Measurements from ENCODE around the gene TMBIM4. TPM values are rescaled to one million over a fixed set of nuclear protein-coding genes. Genes with fewer than 3 reads are reported as not detected.

Gene TMBIM4
- polyA plus RNA-seq, 1 of the 3 experiments (the other 2 are of a cell fraction): 68.5 TPM

GRCh38 chr12:66187821-66188220, 18.0 kb upstream of the TMBIM4 start:
- no peak overlapping the region for H3K9ac ChIP-seq
- H3K4me3 ChIP-seq (ENCODE audit: low read depth in 2 of 2, low read length in 1 of 2): no peak overlapping the region
- H3K79me2 ChIP-seq (ENCODE audit: insufficient read depth): no peaks in the 10 kb centered on the region
- no peaks in the 10 kb centered on the region for H3K9me2 ChIP-seq
- H4K20me1 ChIP-seq (ENCODE audit: insufficient read depth): no peaks in the 10 kb centered on the region
- H3K27ac ChIP-seq (ENCODE audit: low read depth in 2 of 2, low read length in 1 of 2): no peak overlapping the region
- no peak for TF ChIP-seq EZH2phosphoT487 (IDR thresholded peaks at IDR 0.05; ENCODE audit: borderline replicate concordance, low read depth)
- TF ChIP-seq PBX3 (IDR thresholded peaks at IDR 0.05): no peak
- no peak for TF ChIP-seq CHD2 (IDR thresholded peaks at IDR 0.05; ENCODE audit: low read length, partially characterized antibody)
- TF ChIP-seq RXRA (IDR thresholded peaks at IDR 0.05; ENCODE audit: borderline replicate concordance, low read depth): no peak
- TF ChIP-seq USF2 (IDR thresholded peaks at IDR 0.05; ENCODE audit: borderline replicate concordance, low read depth, low read length): no peak
- TF ChIP-seq TEAD4 (IDR thresholded peaks at IDR 0.05; ENCODE audit: borderline replicate concordance, insufficient read depth): no peak
- TF ChIP-seq CTCF (IDR thresholded peaks at IDR 0.05): no peak
- no peak for TF ChIP-seq EP300 (IDR thresholded peaks at IDR 0.05; ENCODE audit: borderline replicate concordance in 1 of 2, low read depth in 1 of 2, low read length in 1 of 2)
- TF ChIP-seq MXI1 (IDR thresholded peaks at IDR 0.05; ENCODE audit: low read depth, low read length): no peak
- no peak for TF ChIP-seq NRF1 (IDR thresholded peaks at IDR 0.05; ENCODE audit: low read depth, low read length)
- no peak for TF ChIP-seq TAF1 (IDR thresholded peaks at IDR 0.05; ENCODE audit: borderline replicate concordance, low read depth, low read length)
- TF ChIP-seq GATA2 (CRISPR knock-in tag; IDR thresholded peaks at IDR 0.05): no peak
- TF ChIP-seq REST (IDR thresholded peaks at IDR 0.05; ENCODE audit: low read depth, low read length): no peak
- TF ChIP-seq FOXM1 (IDR thresholded peaks at IDR 0.05; ENCODE audit: low read depth): no peak
- no peak for TF ChIP-seq USF1 (IDR thresholded peaks at IDR 0.05; ENCODE audit: borderline replicate concordance, low read depth)
- H3K27me3 ChIP-seq (ENCODE audit: insufficient read depth): peaks cover 51% of the 10 kb centered on the region
- peaks cover 0 to 4% of the 10 kb centered on the region in 2 experiments; a peak in 1 of 4 replicates for H3K4me1 ChIP-seq (ENCODE audit: control insufficient read depth in 1 of 2, insufficient read depth in 2 of 2, low read depth in 1 of 2, low read length in 1 of 2)
- no peaks in the 10 kb centered on the region for H3K36me3 ChIP-seq (replicated peaks in 1 of 2; ENCODE audit: control insufficient read depth in 1 of 2, insufficient read depth in 2 of 2, low read length in 1 of 2)
- H2AFZ ChIP-seq (ENCODE audit: low read depth): no peak overlapping the region
- no peaks in the 10 kb centered on the region for H3F3A ChIP-seq (replicated peaks; ENCODE audit: insufficient read depth)
- ChIA-PET CTCF (interaction anchor here (1.7 kb wide), 1 partner anchor 18 kb away, joined by 5 read pairs; the partner anchor contains the start of gene TMBIM4), POLR2A (no interaction called here)
- no peak overlapping the region for H3K4me2 ChIP-seq
- 45% methylated on average over 4 of the region's 4 CpGs for WGBS (ENCODE audit: low lambda C conversion rate)
- no peaks in the 10 kb centered on the region for H3K9me3 ChIP-seq
- DNase-seq: no peak
